GM18508 (cell line): ENCODE results near the gene PNCK.

Experiments used
- ATAC-seq: cut with Tn5 transposase; IDR thresholded peaks from one replicate; pipeline ENCODE4 v1.9.1; 2021; ENCODE audit warnings: moderate number of reproducible peaks; ENCODE audit not compliant: insufficient read depth, unreplicated experiment

PNCK gene

DNA sequence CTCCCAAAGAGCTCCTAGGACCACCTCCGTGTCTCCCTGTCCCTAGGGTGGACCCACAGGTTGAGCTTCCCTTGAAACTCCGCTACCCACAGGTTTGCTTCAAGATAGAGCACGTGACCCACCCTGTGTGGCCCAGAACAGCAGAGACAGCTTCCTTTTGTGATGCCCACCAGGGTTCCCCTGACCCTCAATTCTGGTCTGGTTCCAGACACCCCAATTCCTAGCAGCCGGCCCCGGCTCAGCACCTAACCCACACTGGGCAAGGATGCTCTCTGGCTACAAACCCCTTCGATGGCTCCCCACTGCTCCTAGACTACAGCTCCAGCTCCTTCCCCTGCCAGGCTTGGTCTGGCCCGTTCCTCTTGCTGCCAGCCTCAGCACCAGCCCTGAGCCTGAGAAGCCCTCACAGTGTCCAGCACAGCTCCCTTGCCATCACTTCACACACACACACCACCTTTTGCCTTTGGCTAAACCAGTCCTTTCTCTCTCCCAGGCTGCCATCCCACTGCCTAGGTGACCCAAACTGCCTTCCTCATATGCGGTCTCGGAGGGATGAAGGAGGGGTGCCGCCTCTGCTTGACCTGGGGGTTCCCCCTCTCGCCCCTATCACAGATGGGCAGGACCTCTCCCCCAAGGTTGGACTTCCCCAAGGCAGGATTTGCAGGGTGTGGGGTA, 6.2 kb downstream of the PNCK start:
- no peak for ATAC-seq

DNA sequence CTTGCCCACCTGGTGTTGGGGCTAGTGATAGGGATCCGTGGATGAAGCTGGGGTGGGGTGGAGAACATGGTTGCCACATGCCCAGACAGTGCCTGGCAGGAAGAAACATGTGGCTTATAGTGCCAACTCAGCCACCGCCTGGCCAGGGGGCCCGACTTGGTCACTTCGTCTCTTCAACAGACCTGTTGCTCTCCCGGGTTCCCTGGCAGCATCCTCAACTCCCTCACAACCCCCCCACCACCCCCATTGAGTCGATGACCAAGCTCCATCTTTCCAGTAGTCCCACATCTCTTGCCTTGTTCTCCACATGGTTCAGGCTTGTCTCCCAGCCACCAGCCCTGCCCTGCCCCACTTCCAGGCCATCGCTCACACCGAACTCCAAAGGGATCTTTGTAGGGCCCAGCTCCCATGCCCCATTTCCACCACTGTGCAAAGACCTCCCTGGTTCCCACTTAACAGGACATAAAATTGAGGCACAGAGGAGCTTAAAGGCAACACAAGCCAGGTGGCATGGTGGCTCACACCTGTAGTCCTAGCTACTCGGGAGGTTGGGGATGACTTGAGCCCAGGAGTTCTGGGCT, 7.8 kb downstream of the PNCK start:
- no peak for ATAC-seq

DNA sequence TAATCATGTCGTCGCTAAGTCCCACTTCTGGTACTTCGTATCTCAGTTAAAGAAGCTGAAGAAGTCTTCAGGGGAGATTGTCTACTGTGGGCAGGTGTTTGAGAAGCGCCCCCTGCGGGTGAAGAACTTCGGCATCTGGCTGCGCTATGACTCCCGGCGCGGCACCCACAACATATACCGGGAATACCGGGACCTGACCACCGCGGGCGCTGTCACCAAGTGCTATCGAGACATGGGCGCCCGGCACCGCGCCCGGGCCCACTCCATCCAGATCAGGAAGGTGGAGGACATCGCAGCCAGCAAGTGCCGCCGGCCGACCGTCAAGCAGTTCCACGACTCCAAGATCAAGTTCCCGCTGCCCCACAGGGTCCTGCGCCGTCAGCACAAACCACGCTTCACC, 11.3 kb downstream of the PNCK start:
- ATAC-seq = no peak

DNA sequence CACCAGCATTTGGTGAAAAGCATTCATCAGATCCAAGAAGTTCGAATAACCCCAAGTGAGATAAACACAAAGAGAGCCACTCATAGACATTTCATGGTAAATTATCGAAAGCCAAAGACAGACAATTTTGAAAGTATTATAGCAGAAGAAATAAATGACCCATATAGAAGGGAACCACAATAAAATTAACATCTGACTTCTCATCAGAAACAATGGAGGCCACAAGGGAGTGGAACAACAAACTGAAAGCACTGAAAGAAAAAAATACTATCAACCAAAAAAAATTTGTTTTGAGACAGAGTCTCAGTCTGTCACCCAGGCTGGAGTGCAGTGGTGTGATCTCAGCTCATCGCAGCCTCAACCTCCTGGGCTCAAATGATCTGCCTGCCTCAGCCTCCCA, 14.3 kb downstream of the PNCK start:
- no peak for ATAC-seq

DNA sequence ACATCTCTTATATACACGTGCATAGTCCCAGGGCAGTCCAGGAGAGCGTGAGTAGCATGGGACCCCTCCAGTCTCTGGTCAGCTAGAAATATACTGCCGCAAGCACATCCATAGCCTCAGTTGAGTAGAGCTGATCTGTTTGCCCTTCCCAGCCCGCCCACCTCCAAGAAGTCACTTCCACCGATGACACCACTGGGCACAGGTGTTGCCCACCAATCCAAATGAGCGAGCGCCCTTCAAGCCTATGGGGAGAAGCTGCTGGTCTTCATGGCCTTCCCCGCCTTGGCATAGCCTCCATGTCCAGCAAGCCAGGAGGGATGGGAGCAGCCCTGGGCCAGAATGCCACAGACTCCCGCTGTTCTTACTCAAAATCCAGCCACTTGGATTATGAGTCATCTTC, 16.5 kb downstream of the PNCK start:
- no peak for ATAC-seq

DNA sequence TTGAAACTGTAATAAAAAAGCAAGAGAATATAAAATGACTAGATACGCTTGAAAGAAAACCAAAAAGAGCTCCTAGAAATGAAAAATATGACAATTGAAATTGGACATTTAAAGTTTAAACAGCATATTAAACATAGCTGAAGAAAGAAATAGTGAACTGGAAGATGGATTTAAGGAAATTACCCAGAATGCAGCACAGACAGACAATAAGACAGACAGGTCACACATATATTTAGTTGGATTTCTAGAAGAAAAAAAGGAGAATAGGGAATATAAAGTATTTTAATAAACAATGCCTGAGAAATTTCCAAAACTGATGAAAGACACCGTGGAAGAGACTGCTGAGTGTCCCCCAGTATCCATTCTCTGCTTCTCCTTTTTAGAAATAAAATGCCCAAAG, 20.1 kb downstream of the PNCK start:
- no peak for ATAC-seq

DNA sequence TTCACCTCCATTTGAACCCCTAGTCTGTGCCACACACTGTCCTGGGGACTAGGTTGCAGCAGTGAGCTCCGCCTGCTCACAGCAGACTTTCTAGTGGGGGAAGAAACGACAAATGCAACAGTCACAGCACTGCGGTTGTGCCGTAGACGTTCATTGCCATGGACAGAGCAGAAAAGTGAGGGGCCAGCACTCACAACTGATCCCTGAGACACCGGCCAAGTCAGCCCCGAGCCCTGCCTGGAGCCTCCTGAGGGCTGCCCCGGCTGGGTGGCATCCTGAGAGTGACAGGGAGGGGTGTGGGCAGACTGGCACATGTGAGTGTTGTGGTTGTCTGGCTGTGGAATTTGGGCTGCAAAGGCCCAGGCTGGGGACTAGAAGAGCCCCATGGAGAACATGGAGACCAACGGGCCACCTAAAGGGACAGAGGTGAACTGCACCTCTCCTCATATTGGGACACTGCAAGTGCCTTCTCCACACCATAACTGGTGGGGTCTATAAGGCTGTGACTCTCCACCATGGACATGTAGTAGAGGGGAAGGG, 22.0 kb downstream of the PNCK start:
- no peak for ATAC-seq

DNA sequence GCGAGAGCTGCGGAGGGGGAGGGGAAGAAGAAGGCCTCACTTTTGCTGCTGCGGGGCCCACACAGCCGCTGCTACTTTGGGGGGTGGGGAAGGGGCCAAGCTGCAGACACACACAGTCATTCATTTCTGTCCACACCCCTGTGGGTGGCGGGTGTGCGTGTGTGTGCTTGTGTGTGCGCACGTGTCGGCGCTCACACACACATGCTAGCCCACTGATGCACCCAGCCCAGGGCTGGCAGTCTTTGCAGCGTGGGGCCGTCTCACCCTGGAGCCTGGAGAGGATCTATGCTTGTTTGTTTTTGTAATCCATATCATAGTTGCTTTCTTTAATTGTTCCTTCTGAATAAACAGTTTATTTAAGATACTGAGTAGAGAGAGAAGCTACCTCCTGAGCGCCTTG, 22.7 kb downstream of the PNCK start:
- no peak for ATAC-seq

DNA sequence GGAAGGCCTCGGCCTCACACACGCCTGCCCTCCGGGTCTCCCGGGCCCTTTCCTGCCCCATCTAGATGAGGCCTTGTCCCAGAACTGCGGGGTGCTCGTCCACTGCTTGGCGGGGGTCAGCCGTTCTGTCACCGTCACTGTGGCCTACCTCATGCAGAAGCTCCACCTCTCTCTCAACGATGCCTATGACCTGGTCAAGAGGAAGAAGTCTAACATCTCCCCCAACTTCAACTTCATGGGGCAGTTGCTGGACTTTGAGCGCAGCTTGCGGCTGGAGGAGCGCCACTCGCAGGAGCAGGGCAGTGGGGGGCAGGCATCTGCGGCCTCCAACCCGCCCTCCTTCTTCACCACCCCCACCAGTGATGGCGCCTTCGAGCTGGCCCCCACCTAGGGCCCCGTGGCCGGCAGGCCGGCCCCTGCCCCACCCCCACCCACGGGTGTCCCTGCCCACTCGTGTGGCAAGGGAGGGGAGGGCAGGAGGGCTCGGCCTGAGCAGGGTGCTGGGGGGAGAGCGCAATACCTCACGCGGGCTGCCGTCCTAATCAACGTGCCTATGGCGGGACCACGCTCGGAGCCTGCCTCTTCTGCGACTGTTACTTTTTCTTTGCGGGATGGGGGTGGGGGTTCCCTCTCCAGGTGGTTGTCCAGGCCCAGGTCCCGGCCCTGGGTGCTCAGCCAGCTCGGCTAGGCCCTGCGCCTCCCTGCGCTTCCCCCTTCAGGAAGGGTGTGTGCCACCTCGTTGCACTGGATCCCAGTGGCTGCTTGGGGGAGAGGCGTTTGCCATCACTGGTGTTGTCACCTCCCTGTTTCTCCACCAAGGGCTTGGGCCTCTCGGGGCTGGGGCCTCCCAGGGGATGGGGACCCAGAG, 23.5 kb downstream of the PNCK start:
- ATAC-seq = no peak

DNA sequence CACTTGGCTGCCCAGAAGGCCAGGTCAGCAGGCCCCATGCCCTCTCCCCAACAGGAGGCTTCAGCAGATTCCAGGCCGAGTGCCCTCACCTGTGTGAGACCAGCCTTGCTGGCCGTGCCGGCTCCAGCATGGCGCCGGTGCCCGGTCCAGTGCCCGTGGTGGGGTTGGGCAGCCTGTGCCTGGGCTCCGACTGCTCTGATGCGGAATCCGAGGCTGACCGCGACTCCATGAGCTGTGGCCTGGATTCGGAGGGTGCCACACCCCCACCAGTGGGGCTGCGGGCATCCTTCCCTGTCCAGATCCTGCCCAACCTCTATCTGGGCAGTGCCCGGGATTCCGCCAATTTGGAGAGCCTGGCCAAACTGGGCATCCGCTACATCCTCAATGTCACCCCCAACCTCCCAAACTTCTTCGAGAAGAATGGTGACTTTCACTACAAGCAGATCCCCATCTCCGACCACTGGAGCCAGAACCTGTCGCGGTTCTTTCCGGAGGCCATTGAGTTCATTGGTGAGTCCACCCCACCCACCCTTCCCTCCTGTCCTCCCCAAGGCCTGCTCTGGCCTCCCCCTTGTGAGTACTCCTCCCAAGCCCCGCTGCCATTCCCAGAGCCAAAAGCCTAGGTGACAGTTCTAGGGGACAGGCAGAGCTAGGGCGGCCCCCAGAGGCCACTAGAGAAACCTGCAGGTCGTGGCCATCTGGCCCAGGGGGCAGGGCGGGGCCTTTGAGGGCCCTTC, 24.3 kb downstream of the PNCK start:
- no peak for ATAC-seq

DNA sequence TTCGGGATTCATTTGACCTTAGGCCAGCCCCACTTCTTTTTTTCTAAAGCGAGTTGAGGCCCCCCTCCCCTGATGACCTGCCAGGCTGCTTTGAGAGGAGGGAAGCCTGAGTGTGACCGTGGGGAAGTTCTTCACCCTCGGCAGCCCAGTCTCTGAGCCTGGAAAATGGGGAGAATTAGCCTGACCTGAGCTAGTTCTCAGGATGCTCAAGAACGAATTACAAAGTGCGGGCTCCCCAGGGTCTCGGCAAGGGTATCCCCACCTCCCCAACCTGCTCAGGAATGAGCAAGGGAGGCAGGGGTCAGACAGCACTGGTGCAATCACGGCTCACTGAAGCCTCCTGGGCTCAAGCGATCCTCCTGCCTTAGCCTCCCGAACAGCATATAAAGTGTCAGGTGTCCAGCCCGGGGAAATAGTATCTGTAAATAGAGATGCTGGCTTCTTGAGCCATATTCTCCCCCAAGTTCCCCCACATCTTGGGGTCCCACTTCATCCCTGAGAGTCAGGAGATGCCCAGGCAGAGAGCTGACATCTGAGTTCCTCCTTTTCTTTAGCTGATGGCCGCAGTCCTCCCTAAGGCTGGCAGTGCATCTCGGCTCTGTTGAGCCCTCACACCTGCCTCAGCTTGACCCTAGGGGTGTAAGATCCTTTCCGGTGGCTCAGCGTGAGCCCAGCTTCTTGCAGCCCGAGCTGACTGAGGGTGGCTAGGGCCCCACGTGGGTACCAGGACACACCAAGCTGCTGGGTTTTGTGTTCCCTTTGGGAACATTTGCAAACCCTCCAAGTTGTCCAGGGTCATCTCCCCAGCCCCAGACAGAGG, 25.0 kb downstream of the PNCK start:
- no peak for ATAC-seq

DNA sequence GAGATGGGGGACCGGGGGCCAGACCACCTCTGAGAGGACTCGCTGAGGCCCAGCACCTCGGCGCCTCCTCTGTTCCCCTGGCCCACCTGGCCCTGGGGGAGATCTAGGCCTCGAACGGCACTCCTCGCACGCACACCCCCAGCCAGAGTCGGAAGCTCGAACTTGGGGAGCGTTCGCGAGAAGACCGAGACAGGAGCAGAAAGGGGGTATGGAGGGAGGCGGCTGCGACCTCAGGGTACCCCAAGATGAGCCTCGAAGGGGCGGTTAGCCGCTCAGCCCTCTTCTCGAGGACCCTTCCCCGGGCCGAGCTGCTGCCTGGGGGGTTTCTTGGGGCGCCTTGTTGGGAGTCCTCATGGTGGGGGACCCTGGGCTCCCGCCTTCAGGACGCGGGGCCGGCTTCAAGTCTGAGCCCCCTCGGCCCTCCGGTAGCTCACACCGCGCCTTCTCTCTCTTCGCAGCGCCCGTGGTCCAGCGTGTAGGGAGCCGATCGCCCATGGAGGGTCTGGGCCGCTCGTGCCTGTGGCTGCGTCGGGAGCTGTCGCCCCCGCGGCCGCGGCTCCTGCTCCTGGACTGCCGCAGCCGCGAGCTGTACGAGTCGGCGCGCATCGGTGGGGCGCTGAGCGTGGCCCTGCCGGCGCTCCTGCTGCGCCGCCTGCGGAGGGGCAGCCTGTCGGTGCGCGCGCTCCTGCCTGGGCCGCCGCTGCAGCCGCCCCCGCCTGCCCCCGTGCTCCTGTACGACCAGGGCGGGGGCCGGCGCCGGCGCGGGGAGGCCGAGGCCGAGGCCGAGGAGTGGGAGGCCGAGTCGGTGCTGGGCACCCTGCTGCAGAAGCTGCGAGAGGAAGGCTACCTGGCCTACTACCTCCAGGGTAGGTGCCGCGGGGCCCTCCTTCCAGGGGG, 25.9 kb downstream of the PNCK start:
- no peak for ATAC-seq

DNA sequence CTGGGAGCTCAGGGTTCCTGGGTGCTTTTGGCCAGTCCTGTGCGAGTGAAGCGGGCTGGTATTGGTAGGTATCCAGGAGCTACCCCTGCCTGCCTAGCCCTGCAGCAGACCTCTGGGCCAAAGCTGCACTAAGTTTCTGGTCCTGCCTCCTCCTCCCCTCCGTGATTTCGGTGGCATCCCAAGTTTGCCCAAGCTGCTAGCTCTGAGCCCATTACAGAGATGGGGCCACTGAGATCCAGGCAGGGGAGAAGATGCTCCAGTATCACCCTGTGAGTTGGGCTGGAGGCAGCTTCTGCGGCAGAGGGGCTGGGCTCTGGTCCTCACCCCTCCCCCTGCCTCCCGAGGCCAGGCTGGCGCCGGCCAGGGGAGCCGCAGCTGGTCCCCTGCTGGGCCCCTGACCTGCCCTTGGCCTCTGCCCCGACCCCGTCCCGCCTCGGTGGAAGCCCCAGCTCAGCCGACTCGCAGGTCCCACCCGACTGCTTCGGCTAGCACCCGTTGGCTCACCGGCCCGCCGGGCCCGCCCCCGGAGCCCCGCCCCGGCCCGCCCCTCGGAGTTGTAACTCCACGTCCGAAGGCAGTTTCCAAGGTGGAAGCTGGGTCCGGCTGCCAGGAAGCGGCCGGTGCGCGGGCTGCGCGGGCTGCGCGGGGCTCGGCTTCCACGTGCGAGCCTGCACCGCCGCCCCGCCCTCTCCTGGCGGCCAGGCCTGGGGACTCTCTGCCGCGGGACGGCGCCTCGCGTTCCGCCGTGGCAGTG, 26.8 kb downstream of the PNCK start, which contains the start of gene DUSP9:
Gene DUSP9 (plus strand): TSS at position 584 of the 754 bp plus-strand sequence. CDS start 751 bp downstream, outside the sequence.
- ATAC-seq = no peak

DNA sequence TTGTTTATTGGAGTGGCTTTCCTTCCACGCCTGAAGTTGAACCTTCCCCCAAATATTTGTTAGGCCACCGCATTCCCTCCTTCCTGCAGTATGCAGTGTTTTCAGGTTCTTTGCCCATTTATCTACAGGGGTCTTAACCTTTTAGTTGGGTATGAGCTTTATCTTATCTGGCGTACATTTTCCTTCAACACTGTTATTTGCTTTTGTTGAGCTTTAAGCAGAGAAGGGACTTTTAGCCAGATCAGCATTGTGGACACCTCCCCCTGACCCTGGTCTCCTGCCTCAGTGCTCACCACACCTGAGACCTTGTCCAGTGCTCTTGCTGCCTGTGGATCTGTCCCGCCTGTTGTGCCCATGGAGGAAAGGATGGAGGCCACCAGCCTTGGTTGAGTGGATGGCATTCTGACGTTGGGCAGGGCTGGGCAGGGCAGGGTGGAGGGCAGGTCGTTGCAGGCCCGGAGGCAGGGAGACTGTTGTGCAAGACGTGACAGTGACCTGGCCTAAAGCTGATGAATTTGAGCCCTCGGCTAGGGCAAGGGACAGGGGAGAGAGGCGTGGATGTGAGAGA, 27.6 kb downstream of the PNCK start:
- ATAC-seq = no peak

DNA sequence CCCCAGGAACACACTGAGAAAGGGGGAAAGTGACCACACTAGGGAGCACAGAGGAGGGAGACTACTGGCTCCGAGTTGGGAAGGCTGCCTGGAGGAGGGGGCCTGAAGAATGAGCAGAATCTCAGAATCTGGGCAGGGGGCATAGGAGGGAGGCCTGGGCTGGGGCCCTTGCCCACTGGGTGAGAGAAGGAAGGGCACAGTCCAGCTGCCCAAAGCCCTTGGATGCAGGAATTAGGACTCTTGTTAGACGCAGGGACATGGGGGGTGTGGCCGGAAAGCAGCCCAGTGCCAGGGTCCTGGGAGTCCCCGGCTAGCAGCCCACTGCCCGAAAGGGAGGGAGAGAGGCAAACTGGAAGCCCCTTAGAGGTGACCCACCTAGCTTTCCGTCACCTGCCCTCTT, 28.5 kb downstream of the PNCK start:
- ATAC-seq = no peak

DNA sequence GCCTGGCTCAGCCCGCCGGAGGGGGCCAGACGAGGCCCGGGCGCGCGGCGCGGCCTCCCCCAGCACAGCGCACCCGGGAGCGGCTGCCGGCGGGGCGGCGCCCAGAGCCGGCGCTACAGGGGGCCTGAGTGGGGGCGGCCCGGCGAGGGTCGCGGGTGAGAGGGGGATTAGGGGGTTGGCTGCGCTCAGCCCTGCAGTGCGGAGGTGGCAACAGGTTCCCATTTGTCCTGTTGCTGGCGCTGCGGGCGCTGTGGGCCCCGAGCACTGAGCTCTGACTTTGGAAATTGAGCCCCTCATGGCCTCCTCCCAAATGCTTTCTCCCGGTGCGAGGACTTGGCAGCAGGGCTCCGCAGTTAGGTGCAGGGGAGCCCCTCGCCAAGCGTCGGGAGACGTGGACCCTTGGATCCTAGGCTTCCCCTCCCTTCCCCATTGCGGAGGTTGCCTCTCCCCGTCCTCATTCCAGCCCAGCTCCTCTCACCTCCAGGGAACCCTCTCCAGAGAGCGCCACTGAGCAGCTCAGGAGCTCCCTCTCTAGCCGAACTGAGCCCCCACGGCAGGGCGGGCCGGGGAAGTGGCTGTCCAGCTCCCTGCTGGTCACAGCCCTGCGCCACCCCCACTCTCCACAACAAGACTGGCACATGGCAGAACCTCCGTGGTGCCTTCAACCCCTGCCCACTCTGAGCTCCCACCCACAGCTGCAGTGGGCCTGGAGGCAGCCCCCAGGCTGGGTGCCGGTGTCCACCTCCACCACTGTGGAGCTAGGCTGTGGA, 29.1 kb downstream of the PNCK start:
- ATAC-seq = no peak
